K562 (cell line): ENCODE results near the gene AMBRA1. TPM values are rescaled to one million over a fixed set of nuclear protein-coding genes. Genes with fewer than 3 reads are reported as not detected.

Experiments used
- AFF1 ChIP-seq, 2 experiments: fragments of 450-650 bp; IDR thresholded peaks; 2 replicates each; pipeline ENCODE4 v1.6.1; 2018; ENCODE audit warnings: mild to moderate bottlenecking in 2 of 2, low read depth in 1 of 2; ENCODE audit not compliant: partially characterized antibody in 2 of 2
- CLOCK ChIP-seq: fragments of 250-450 bp; sonication (Bioruptor Pico); IDR thresholded peaks from 2 replicates; pipeline ENCODE4 v1.4.0; 2020; ENCODE audit warnings: mild to moderate bottlenecking, moderate library complexity, borderline replicate concordance
- HMG20A ChIP-seq: fragments of 450-650 bp; formaldehyde crosslinking; conservative IDR thresholded peaks from 2 replicates; pipeline ENCODE4 v1.4.0; 2020; ENCODE audit warnings: mild to moderate bottlenecking, mixed read lengths
- HNRNPL ChIP-seq: fragments of 200-400 bp; formaldehyde crosslinking; IDR thresholded peaks from 2 replicates; pipeline ENCODE4 v1.6.1; 2017; ENCODE audit warnings: low read depth, mild to moderate bottlenecking, low read length
- SMARCE1 ChIP-seq: fragments of 450-650 bp; IDR thresholded peaks from 2 replicates; pipeline ENCODE4 v1.7.1; 2016; ENCODE audit warnings: mild to moderate bottlenecking
- ZBTB40 ChIP-seq, 2 experiments: fragments of 450-650 bp in 1 of 2; sonication (generic) in 1 of 2; formaldehyde crosslinking in 1 of 2; IDR thresholded peaks; 2 replicates each; pipeline versions ENCODE4 v1.7.1 to v1.9.0; 2016 to 2022; ENCODE audit warnings: inconsistent platforms in 1 of 2, mild to moderate bottlenecking in 1 of 2, missing genetic modification reagents in 1 of 2
- ZFPM2 ChIP-seq: fragments of 250-450 bp; sonication (Bioruptor Pico); IDR thresholded peaks from 2 replicates; pipeline ENCODE4 v1.5.1; 2022; ENCODE audit warnings: mild to moderate bottlenecking
- ZNF707 ChIP-seq: fragments of 250-450 bp; sonication (Bioruptor Pico); conservative IDR thresholded peaks from 2 replicates; pipeline ENCODE4 v1.8.0; 2022; ENCODE audit warnings: inconsistent platforms, mild to moderate bottlenecking, moderate library complexity
- ZNF76 ChIP-seq: fragments of 250-450 bp; sonication (Bioruptor Pico); IDR thresholded peaks from 2 replicates; pipeline ENCODE4 v1.4.0; 2020; ENCODE audit warnings: mild to moderate bottlenecking, moderate library complexity, borderline replicate concordance
- ZNF77 ChIP-seq: fragments of 250-450 bp; sonication (Bioruptor Pico); IDR thresholded peaks from 2 replicates; pipeline ENCODE4 v1.5.0; 2020
- polyA plus RNA-seq, 8 experiments: library from polyadenylated mRNA; depleted of rRNA in 4 of 8; stranded (reverse) in 5 of 8; unstranded in 3 of 8; fragments of >200 nt; fragmentation: Nextera tagmentation in 2 of 8; fragmentation: Illumina TruSeq in 1 of 8; extraction: Ambion mirVana in 2 of 8; extraction: Trizol in 1 of 8; gene quantifications; 2 replicates each; pipeline versions ENCODE4 v1.2.1 to v1.2.3, GENCODE V29; 2011 to 2014; ENCODE audit warnings: inconsistent platforms in 1 of 8, missing spikeins in 1 of 8
- total RNA-seq, 7 experiments: library from RNA; depleted of rRNA in 6 of 7; stranded (reverse); fragments of >200 nt in 6 of 7; fragmentation: Illumina TruSeq in 2 of 7; extraction: Trizol in 2 of 7; gene quantifications; 2 replicates each; pipeline versions ENCODE4 v1.2.1 to v1.2.3, GENCODE V29; 2011 to 2021; ENCODE audit warnings: low replicate concordance in 1 of 7

AMBRA1 gene
- total and polyA plus RNA-seq, 9 of the 15 experiments (the other 6 are each of a cell fraction or from before 2014, with no cell fraction given) = 0.15 to 24.5 (median 13.0) TPM

GRCh38 chr11:46381819-46382645, 211.8 kb downstream of the AMBRA1 start (continued):
- 0 out of 2 replicates have a peak, but pooled peaks have one; percentile 41 for TF ChIP-seq ZBTB40 (IDR thresholded peaks at IDR 0.05)
- TF ChIP-seq ZBTB40 (CRISPR knock-in tag; IDR thresholded peaks at IDR 0.05) = no peak
- TF ChIP-seq ZNF707 (CRISPR knock-in tag) = no peak
- no peak for TF ChIP-seq ZFPM2 (CRISPR knock-in tag)
- TF ChIP-seq SMARCE1 = peak; percentile 47; the same call in 1 of the 2 replicates
- TF ChIP-seq ZNF77 (CRISPR knock-in tag) = no peak
- no peak for TF ChIP-seq ZNF76 (CRISPR knock-in tag)
- TF ChIP-seq AFF1 (IDR thresholded peaks at IDR 0.05; ENCODE audit: low read depth in 1 of 2, partially characterized antibody in 2 of 2) = no peak
- no peak for TF ChIP-seq CLOCK
- TF ChIP-seq HNRNPL = peak; percentile 69; the same call in 1 of the 2 replicates
- TF ChIP-seq HMG20A (CRISPR knock-in tag) = no peak
